GM18951 (cell line): Measurements from ENCODE around the gene SP1.
"Not testable (repeated sequence)": the region's sequence is repeated elsewhere in the genome, so short reads cannot be mapped to it uniquely, and the experiment has no call there.

Experiments
- POLR2A ChIP-seq: IDR thresholded peaks from 4 replicates; pipeline ENCODE4 v1.6.1; 2011; ENCODE audit warnings: mild to moderate bottlenecking; ENCODE audit not compliant: insufficient read length, insufficient read depth; ENCODE audit errors: extremely low read depth
- in situ Hi-C: fragments of 300-500 bp; cut with MboI; formaldehyde crosslinking; loops from one replicate; pipeline ENCODE4 v1.12.0; 2022; ENCODE audit warnings: low sequenced_read_pairs, mixed read lengths, inconsistent platforms; ENCODE audit not compliant: unreplicated experiment

The SP1 gene

GRCh38 chr12:53376747-53377146, 3.2 kb upstream of the SP1 start:
- in situ Hi-C loops: no loop called here
- no peak for TF ChIP-seq POLR2A

- in situ Hi-C loops: no loop called here
- TF ChIP-seq POLR2A: no peak
Observed at GRCh38 chr12:53378222-53378621, 1.8 kb upstream of the SP1 start.

- TF ChIP-seq POLR2A: no peak
- in situ Hi-C loops: no loop called here
Observed at GRCh38 chr12:53378724-53379388, 1.1 kb upstream of the SP1 start.

GRCh38 chr12:53379389-53380103, 430 bp upstream of the SP1 start:
- TF ChIP-seq POLR2A: peak; percentile 91
- in situ Hi-C loops: no loop called here

- in situ Hi-C loops: no loop called here
- TF ChIP-seq POLR2A: no peak
Observed at GRCh38 chr12:53380794-53381730, 1.1 kb downstream of the SP1 start.

GRCh38 chr12:53381731-53382630, 2.0 kb downstream of the SP1 start:
- in situ Hi-C loops: no loop called here
- no peak for TF ChIP-seq POLR2A

GRCh38 chr12:53383258-53383657, 3.3 kb downstream of the SP1 start:
- TF ChIP-seq POLR2A: no peak
- in situ Hi-C loops: no loop called here

GRCh38 chr12:53386381-53386780, 6.4 kb downstream of the SP1 start:
- in situ Hi-C loops: not testable (repeated sequence)

GRCh38 chr12:53388932-53389331, 9.0 kb downstream of the SP1 start:
- in situ Hi-C loops: no loop called here
- no peak for TF ChIP-seq POLR2A

- in situ Hi-C loops: no loop called here
- no peak for TF ChIP-seq POLR2A
Observed at GRCh38 chr12:53389702-53390101, 9.7 kb downstream of the SP1 start.

- in situ Hi-C loops: no loop called here
- no peak for TF ChIP-seq POLR2A
Observed at GRCh38 chr12:53391724-53392123, 11.7 kb downstream of the SP1 start.

- in situ Hi-C loops: no loop called here
Observed at GRCh38 chr12:53399896-53400295, 19.9 kb downstream of the SP1 start.

GRCh38 chr12:53402351-53402750, 22.4 kb downstream of the SP1 start:
- in situ Hi-C loops: not testable (repeated sequence)

More at GRCh38 chr12:53399896-53400295, 19.9 kb downstream of the SP1 start:
- no peak for TF ChIP-seq POLR2A
